ENCODE measurements around the gene GSG1L. TPM values are rescaled to one million over a fixed set of nuclear protein-coding genes. Genes with fewer than 3 reads are reported as not detected.

GSG1L gene
- polyA plus RNA-seq, 10 donors, result 1.6 to 3.7 (median 2.5) TPM

DNA sequence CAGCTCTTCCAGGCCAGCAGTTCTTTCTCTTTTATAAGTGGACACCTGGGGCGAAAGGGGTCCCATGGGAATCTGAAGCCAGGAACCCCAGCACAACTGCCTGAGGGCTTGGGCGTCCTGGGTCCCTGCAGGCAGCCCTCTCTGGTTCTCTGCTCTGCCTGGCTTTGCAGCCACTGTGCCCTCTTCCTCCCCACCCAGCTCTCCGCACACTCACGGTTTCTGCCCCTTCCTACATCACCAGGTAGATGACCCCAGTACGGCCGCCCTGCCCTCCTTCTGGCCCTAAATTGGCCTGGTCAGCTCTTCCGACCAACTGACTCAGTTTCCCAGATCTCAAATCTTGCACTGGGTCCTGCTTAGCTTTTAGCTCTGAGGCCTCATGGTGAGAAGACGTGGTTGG, 288.3 kb downstream of the GSG1L start:
- DNase-seq, result no peak

DNA sequence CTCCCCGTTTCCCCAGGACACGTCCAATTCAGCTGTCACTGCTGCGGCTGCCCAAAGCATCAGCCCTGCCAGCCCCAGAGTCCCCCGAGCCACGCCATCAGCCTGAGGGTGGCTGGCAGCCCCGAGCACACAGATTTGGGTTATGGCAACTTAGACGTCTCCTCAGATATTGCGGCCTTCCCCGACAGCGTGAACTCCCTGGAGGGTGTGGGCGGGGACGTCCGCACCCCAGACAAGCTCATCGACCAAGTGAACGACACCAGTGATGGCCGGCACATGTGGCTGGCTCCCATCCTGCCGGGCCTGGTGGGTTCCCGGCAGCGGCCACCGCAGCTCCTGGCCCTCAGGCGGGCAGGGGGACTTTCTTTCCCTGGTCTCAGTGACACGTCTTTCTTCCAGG, 288.7 kb downstream of the GSG1L start:
- no peak for DNase-seq

DNA sequence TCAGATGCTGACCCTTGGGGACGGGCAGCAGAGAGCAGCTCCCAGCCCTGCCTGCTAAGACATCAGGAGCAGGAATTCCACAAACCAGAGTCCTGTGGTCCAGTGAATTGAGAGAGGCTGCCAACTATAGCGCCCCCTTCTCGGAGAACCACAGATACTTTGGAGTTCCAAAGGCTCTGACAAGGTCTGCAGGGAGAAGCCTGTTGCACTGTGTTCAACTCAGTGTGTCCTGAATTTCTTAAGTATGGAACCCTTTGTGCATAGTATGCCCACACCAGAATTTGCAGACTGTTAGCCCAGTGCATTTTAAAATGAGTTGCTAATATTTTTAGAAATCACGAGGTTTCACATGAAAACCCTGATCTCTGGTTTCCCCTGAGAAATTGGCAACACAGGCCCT, 290.2 kb downstream of the GSG1L start:
- no peak for DNase-seq

DNA sequence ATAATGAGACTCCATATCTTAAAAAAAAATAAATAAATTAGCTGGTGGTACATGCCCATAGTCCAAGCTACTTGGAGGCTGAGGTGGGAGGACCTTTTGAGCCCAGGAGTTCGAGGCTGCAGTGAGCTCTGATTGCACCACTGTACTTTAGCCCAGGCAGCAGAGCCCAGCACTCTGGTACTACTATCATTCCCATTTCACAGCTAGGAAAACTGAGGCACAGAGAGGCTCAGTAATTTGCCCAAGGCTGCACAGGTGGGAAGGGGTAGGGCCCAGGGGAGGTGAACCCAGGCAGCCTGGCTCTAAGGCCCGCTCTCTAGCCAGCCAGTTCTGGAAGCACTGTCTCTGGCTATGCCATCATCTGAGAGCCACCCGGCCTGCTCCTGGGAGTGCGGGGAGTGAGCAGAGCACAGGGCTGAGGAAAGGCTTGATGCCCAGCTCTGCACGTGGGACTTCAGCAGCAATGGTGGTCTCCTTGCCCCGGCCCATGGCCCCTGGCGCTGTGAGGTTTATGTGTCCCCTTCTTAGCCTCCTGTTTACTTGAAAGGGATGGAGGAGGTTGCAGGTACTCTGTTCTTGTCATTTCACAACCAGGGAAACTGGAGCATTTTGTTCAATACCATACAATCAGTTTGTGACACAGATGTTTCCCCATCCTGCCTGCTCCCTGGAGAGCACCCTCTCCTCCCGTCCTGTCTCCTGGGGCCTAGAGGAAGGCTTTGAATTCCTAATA, 291.3 kb downstream of the GSG1L start:
- DNase-seq, result no peak

DNA sequence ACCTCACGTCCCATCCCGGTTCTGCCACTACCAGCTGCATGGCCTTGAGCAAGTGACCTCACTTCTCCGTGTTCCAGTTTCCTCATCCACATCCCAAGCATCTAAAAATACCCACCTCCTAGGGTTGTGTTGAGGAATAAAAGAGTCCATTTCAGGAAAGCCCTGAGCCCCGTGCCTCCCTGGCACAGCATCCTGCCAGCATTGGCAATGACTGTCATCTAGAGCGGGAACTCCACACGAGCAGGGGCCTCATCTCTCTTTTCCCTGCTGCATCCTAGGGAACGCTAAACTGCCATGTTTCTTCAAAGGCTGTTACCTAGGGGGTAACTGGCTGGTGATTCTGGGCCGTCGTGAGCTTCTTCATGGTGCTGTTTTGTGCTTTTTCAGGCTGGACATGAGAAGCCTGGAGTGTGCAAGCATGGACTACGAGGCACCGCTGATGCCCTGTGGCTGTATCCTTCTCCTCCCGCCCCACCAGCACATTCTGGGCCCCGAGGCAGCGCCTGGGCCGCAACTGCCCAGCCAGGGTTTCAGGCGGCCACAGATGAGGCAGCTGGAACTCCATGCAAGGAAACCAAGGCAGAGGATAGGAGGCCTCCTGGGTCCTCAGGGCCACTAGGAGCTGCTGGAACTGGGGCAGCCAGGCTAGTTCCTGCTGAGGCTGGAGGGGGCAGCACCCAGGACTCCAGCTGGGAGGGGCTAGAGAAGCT, 292.2 kb downstream of the GSG1L start:
- DNase-seq, result no peak

DNA sequence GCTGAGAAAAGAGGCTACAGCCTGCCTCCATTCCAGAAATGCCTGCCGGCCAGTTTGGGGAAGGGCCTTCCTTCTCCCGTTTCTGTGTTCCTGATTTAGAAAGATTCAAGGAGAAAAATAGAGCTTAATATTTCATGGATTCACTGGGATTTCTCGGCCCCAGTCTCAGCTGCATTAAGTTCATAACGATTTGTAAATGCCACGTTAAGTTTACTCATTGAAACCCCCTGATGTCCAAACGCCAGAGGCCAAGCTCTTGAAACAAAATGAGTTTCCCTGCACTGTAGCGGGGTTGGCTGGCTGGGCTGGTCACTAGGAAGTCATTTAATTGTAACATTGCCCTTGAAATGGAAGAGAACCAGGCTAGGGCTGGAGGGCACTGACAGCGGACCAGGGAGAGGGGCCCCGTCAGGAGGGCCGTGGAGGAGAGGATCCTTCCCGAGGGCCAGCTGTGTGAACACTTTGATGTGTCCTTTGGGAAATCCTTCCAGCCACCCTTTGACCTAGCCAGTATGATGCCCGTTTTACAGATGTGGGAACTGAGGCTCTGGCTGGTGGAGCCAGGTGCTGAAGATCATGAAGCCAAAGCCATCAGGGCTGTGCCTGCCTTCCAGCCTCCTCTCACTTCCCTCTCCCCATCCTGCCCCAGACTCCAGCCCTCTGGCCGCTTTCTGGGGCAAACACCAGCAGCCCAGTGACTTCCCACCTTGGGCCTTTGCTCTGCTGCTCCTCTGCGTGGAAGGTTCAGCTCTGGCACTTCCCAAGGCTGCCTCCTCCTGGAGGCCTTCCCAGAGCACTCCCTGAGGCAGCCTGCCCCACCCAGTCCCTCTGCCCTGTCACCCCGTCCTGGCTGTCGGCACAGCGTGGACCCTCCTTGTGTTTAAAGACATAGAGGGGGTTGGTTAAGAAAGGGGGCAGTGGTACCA, 293.0 kb downstream of the GSG1L start:
- DNase-seq, result no peak

DNA sequence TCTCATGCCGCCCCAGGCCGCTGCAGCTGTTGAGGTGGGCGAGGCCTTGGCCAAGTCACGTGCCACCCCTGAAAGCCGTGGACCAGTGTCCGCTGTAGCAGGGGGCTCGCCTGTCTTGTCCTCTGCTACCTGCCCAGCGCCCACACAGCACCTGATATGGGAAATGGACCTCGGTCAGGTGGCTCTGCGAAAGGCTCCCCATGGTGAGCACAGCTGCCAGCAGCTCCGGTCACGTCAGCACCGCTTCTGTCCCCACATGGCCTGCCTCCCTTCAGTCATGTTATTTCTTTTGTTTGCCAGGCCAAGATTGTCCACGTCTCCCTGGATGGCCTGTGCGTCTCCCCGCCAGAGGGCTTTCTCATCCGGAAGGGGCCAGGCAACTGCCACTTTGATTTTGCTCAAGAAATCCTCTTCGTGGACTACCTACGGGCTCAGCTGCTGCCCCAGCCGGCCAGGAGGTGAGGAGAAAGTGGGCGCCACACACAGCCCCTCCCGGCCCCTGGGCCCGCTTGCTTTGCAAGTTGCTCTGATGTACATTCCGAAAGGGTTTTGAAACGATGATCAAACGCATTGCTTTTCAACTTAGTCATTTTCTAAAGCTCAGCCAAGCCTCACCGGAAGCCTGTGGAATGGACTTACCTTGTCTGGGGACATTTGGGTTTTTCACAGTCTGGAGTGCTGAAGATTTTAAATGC, 293.8 kb downstream of the GSG1L start:
- DNase-seq, result peak; percentile 33 to 57 (median 40)

DNA sequence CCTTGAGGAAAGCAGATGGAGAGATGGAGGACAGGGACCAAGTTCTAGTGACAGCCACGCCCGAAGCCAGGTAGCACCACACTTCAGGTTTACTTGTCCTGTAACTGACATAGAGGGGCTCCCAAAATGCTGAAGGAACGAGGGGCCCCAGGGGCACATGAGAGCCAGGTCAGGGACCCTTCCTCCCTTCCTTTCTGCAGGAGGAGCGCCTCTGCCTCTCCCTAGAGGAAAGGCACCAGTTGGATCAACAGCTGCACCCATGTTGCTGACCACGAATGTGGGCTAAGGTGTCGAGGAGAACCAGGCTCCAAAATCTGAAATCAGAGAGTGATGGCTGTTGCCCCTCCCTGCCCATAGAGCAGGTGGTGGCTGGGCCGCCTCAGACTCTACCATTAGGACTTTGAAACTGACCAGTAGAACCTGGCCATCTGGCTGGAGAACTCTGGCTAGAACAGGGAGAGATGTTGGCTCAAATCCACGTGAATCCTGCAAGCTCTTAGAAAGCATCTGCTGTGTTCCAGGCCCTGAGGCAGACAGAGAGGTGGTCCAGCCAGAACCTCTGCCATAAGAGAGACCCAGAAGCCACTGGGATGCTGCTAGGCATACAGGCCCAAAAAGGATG, 294.8 kb downstream of the GSG1L start:
- peak in 2 of 3 donors; percentile 31 to 52 for DNase-seq

DNA sequence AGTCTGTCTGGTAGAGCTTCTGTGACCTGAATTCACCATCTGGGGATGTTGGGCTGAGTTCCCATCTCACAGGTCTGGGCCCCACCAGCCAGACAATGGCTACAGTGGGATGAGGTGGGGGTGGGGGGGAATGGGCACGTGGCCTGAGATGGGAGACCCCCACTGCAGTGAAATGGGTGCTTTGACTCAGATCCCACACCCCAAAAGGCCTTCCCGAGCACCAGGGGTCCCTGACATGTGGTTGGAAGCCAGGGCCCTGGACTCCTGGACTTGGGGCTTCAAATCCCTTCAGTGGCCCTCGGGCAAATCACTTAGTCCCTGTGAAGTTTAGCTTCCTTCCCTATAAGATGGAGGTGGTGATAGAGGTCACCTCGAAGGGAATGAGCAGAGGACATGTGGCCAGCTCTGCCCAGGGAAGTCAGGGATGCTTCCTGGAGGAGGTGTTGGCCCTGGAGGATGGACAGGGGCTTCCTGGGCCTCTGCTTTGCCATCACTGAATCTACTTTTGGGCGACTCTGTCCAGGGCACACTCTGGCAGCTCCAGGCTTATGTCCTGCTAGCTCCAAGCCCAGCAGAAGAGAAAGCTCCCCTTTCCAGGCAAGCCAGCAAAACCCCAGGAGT, 295.4 kb downstream of the GSG1L start:
- DNase-seq, result no peak

DNA sequence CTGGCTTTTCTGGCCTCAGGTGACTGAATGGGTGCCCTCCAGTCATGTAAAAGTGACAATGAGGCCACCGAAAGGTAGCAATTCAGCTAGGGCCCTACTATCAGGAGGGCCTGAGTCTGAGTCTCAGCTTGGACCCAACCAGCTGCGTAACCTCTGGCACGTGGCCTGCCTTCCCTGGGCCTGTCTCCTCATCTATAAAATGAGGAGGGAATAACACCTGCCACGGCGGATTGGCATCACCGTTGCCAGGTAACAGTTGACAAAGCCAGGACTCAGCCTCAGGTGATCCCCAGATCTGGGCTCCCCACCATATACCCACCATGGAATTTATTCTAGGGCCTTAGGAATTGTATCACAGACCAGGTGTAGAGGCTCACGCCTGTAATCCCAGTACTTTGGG, 296.4 kb downstream of the GSG1L start:
- no peak for DNase-seq

DNA sequence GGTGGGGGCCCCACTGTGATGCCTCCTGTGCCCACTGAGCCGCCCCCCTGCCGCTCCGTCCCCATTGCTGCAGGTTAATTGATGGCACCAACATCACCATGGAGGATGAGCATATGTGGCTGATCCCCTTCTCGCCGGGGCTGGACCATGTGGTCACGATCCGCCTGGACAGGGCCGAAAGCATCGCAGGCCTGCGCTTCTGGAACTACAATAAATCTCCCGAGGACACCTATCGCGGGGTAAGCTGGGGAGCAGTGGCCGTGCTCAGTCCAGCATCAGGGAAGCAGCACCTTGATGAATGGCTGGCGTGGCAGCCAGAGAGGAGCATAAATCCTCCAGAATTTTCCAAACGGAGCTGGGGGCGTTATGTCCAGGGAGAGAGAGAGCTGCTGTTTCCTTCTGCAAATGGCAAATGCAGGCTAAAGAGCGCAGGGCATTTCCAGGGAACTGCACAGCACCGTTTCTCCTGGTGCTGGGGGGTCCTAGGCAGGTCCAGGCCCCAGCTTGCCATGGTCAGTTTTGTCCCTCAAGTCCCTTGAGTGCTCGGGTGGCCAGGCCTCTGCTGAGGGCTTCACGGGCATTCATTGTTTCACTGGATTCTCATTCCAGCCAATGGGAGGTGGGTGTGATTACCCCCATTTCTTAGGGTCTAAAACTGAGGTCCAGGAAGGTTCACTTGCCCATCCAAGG, 297.1 kb downstream of the GSG1L start:
- no peak for DNase-seq

DNA sequence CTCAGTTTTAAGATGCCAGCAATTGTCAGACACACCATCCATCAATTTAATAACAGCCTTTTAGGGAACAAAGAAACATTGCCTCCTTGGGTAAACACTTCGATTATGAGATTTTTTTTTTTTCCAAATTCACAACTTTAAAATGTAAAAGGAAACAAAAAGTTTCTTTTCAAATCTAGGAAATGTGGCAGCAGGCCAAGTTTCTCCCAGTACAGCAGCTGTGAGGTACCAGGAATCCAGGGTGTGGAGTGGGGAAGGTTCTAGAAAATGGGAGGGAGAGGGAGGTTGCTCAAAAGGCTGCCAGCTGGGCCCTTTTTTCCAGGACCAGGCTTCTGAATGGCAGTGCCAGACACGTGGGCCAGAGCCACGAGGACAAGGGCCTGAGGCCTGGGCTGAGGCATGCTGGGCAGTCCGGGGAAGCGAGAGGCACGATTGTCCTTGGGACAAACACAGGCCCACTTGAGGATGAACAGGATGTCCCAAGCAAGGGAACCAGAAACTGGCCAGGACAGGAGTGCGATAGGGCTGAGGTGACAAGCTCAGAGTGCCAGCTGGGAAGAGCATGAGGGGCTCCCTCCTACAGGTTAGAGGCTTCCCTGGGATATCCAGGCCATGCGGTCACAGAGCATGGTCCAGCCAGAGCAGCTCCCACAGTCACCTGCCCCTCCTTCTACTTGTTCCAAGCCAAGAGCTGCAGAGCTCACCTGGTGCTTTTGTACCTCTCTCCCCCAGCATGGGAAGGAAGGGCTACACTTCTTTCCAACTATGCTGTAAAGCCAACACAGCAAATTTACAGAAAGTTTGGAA, 298.4 kb downstream of the GSG1L start:
- DNase-seq, result no peak

DNA sequence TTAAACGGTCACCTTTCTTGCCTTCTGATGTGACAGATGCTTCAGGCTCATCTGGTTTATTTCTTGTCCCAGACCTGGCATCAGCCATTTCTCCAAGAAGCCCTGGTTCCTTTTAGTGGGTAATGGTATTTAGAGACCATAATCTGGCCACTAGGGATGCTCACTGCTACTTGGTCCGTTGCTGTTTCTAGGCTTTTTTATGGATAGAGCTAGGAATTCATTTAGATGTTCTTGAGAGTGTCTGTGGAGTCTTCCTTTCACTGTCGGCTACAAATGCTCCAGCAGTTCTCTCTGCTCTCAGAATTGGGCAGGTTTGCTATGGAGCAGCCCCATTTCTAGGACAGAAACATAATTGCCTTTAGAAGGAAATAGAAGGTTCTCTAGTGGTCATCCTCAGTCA, 299.1 kb downstream of the GSG1L start:
- no peak for DNase-seq

DNA sequence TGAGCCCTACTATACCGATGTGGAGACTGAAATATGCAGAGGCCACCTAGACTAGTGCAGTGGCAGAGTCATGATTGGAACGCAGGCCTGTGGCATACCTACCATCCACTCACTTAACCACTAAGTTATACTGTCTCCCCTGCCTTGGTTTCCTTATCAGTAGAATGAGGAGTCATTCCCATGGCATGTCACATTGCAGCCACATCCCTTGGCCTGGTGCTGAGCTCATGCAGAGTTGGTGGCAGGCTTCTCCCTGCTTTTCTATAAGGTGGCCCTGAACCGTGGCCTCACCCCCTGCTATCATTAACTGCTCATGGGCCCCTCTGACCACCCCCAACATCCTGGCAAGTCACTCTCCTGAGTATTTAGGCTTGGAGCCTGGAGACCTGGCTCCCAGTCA, 301.1 kb downstream of the GSG1L start:
- DNase-seq, result no peak

DNA sequence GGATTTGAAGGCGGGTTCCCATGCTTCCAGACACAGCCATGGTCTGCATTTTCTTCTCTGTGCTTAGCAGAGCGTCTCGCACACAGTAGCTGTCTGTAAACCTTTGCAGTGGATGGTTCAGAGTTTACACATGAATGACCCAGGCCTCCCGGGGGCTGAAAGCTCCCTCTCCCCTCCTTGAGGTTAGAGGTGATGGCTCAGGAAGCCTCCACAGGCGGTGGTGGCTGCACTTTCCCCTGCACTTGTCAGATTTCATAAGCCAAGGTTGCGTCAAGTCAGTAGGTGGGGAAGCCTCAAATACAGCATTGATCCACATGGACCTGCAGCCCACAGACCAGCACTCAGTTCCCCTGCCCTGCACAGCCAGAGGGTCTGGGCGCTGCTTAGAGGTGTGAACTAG, 301.7 kb downstream of the GSG1L start:
- DNase-seq, result no peak

DNA sequence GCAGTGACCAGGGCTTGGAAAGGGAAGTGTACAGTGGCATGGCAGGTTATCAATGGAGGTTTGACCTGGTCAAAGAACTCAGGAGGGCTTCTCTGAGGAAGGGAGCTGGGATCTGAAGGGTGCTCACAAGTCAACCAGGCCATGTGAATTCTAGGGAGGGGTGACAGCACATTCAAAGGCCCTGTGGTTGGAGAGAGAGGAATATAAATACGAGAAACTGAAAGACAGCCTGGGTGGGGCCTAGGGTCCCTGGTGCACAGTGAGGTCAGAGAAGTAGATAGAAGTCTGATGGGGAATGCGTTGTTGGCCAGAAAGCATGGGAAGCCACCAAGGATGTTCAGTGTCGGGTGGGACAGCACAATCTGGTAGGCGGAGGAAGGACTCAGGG, 302.7 kb downstream of the GSG1L start:
- no peak for DNase-seq

DNA sequence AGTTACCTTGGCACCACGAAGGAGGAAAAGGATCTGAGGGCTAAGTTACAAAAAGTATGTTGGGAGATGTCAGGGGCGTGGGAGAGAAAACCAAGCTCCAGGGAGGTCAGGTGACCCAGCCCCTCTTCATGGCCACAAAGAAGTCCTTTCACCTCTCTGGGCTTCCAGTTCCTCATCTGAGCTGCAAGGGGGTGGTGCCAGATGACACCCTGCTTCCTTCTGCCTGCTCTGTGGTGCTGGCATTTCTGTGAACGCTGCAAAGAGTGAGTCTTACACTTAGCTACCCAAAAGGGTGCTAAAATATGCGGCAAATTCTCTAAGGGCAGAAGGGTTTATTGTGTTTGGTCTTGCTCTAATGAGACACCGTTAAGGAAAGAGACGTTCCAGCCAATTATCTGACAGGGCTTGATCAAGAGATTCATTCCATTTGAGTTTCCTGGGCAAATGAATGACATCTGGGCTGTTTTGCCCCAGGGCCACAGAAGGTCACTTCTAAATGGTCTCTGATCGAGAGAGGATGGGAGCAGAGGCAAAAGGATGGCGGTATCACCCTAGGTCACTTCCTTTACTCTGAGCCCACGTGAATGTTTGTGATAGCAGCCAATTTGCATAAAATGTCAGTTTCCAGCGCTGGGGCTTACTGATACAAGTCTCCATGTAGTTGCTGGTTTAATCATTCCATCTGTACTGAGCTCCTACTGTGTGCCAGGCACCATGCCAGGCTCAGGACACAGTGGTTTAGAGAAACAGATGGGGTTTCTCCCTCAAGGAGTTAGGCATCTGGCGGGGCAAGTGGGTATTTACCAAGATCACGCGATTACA, 303.3 kb downstream of the GSG1L start:
- no peak for DNase-seq

DNA sequence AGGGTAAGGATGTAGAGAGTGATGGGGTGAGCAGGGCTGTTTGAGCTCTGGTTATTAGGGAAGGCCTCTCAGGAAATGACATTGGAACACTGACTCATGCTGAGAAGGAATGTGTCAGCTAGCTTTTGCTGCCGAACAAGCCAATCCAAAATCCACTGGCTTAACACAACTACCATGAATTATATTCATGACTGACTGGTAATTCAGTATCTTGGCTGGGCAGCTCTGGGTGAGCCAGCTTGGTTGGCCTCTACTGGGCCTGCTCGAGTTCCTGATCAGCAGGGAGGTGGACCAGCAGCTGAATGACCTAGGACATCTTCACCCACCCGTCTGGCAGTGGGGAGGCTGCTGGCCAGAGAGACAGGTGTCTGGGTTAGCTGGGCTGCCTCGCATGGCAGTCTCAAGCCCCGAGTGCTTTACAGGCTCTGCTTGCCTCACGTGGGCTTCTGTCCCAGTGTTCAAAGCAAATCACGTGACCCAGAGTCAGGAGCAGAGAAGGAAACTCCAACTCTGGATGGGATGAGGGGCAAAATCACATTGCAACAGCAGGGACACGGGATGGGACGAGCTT, 304.1 kb downstream of the GSG1L start:
- peak in 1 of 3 donors; percentile 15 for DNase-seq
